Measurements from ENCODE around the gene SPACA5B.

DNA sequence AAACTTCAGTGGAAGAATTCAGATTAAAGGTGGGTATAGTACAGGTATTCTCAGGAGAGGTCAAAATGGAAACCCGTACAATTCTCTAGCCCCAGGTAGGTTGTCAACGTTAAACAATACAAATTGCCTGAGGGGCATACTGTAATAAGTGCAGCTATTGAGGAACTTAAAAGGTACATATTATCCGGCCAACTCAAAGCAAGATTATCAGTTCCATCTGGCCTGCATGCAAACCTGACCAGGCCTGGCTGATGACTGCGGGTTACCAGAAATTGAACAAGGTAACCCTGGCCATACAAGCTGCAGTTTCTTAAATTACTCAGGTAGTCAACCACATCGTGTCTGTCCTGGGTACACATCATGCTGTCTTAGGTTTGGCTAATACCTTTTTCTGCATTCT is 46.7 kb upstream of the SPACA5B start:
- TF ChIP-seq, protein P1, sequence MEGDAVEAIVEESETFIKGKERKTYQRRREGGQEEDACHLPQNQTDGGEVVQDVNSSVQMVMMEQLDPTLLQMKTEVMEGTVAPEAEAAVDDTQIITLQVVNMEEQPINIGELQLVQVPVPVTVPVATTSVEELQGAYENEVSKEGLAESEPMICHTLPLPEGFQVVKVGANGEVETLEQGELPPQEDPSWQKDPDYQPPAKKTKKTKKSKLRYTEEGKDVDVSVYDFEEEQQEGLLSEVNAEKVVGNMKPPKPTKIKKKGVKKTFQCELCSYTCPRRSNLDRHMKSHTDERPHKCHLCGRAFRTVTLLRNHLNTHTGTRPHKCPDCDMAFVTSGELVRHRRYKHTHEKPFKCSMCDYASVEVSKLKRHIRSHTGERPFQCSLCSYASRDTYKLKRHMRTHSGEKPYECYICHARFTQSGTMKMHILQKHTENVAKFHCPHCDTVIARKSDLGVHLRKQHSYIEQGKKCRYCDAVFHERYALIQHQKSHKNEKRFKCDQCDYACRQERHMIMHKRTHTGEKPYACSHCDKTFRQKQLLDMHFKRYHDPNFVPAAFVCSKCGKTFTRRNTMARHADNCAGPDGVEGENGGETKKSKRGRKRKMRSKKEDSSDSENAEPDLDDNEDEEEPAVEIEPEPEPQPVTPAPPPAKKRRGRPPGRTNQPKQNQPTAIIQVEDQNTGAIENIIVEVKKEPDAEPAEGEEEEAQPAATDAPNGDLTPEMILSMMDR (IDR thresholded peaks at IDR 0.05; ENCODE audit: low read depth, low read length, poor library complexity, severe bottlenecking) = no peak
- TF ChIP-seq EZH2phosphoT487 (IDR thresholded peaks at IDR 0.05; ENCODE audit: borderline replicate concordance, low read length) = no peak

Data from DOHH2 (cell line).